Upper lobe of left lung (tissue), 4 donors: ENCODE results near the gene NPBWR2.

ENCODE experiments used
- CTCF ChIP-seq, 6 experiments: fragments of 450-650 bp in 4 of 6; fragments of 200-600 bp in 2 of 6; sonication (generic) in 2 of 6; IDR thresholded peaks; one replicate each; pipeline ENCODE4 v1.5.1; 2016 to 2019; ENCODE audit warnings: antibody characterized with exemption in 6 of 6
- EP300 ChIP-seq, 4 donors: sonication (generic); formaldehyde crosslinking; IDR thresholded peaks; one replicate each; pipeline ENCODE4 v1.5.1; 2017; ENCODE audit warnings: antibody characterized with exemption in 4 of 4, control low read depth in 2 of 4
- POLR2A ChIP-seq, 4 donors: fragments of 450-650 bp; IDR thresholded peaks; one replicate each; pipeline ENCODE4 v1.5.1; 2016 to 2017; ENCODE audit warnings: antibody characterized with exemption in 4 of 4, mild to moderate bottlenecking in 2 of 4

- TF ChIP-seq POLR2A (IDR thresholded peaks at IDR 0.05) (no peak), EP300 (IDR thresholded peaks at IDR 0.05) (no peak), CTCF (IDR thresholded peaks at IDR 0.05) (no peak)
These were observed 8.7 kb upstream of the NPBWR2 start for GRCh38 chr20:64116016-64116415.
